HepG2 (cell line): ENCODE data around the gene LONP1. TPM values are rescaled to one million over a fixed set of nuclear protein-coding genes. Genes with fewer than 3 reads are reported as not detected.

Experiments
- AGO1 ChIP-seq: fragments of 200-400 bp; formaldehyde crosslinking; IDR thresholded peaks from 2 replicates; pipeline ENCODE4 v1.6.1; 2017; ENCODE audit warnings: mild to moderate bottlenecking, low read depth, low read length, moderate library complexity; ENCODE audit not compliant: poor library complexity, severe bottlenecking
- CEBPB ChIP-seq: IDR thresholded peaks from 2 replicates; pipeline ENCODE4 v1.6.1; 2011; ENCODE audit warnings: low read depth, low read length, improper control_type of control experiment, borderline replicate concordance
- FOXP1 ChIP-seq, 2 experiments: fragments of 450-650 bp in 1 of 2; IDR thresholded peaks; 2 replicates each; pipeline ENCODE4 v1.6.1; 2017 to 2018; ENCODE audit warnings: antibody characterized with exemption in 1 of 2
- HDAC1 ChIP-seq: sonication (generic); formaldehyde crosslinking; IDR thresholded peaks from 2 replicates; pipeline ENCODE4 v1.5.1; 2020; ENCODE audit warnings: mild to moderate bottlenecking, missing genetic modification reagents
- KLF16 ChIP-seq, 2 experiments: sonication (generic) in 1 of 2; formaldehyde crosslinking in 1 of 2; IDR thresholded peaks; 2 replicates each; pipeline versions ENCODE4 v1.6.1 to v1.8.0; 2016 to 2023; ENCODE audit warnings: missing genetic modification reagents in 2 of 2, missing compliant biosample characterization in 1 of 2
- NCOA2 ChIP-seq: sonication (generic); formaldehyde crosslinking; IDR thresholded peaks from 2 replicates; pipeline ENCODE4 v1.8.0; 2022; ENCODE audit warnings: inconsistent platforms
- NR2F6 ChIP-seq, 2 experiments: IDR thresholded peaks; 2 replicates each; pipeline ENCODE4 v1.6.1; 2016; ENCODE audit warnings: antibody characterized with exemption in 1 of 2, mild to moderate bottlenecking in 1 of 2
- PBX2 ChIP-seq: IDR thresholded peaks from 2 replicates; pipeline ENCODE4 v1.6.1; 2016; ENCODE audit warnings: control low read depth
- PBX3 ChIP-seq: sonication (generic); formaldehyde crosslinking; IDR thresholded peaks from 2 replicates; pipeline ENCODE4 v1.8.1; 2023; ENCODE audit warnings: missing genetic modification reagents, inconsistent platforms, borderline replicate concordance
- YEATS2 ChIP-seq: sonication (generic); formaldehyde crosslinking; IDR thresholded peaks from 2 replicates; pipeline ENCODE4 v1.4.0; 2020; ENCODE audit warnings: missing genetic modification reagents, borderline replicate concordance
- ZBTB37 ChIP-seq: sonication (generic); formaldehyde crosslinking; IDR thresholded peaks from 2 replicates; pipeline ENCODE4 v1.4.0; 2020; ENCODE audit warnings: mild to moderate bottlenecking, missing genetic modification reagents
- ZNF230 ChIP-seq: sonication (generic); formaldehyde crosslinking; IDR thresholded peaks from 2 replicates; pipeline ENCODE4 v1.4.0; 2020; ENCODE audit warnings: mild to moderate bottlenecking, missing genetic modification reagents
- ZNF234 ChIP-seq: sonication (generic); formaldehyde crosslinking; conservative IDR thresholded peaks from 2 replicates; pipeline ENCODE4 v1.5.1; 2020; ENCODE audit warnings: mild to moderate bottlenecking, missing genetic modification reagents
- ZNF3 ChIP-seq: IDR thresholded peaks from 2 replicates; pipeline ENCODE4 v1.7.0; 2017; ENCODE audit warnings: inconsistent platforms
- ZSCAN22 ChIP-seq: sonication (generic); formaldehyde crosslinking; IDR thresholded peaks from 2 replicates; pipeline ENCODE4 v1.4.0; 2020; ENCODE audit warnings: mild to moderate bottlenecking, missing genetic modification reagents
- polyA plus RNA-seq, 8 experiments: library from polyadenylated mRNA; depleted of rRNA in 3 of 8; stranded (reverse) in 7 of 8; unstranded in 1 of 8; fragments of >200 nt; fragmentation: Illumina TruSeq in 4 of 8; extraction: Trizol in 4 of 8; gene quantifications; 2 replicates each; pipeline versions ENCODE4 v1.2.1 to v1.2.3, GENCODE V29; 2011 to 2016; ENCODE audit warnings: low read depth in 4 of 8, missing spikeins in 1 of 8, mixed read lengths in 1 of 8; ENCODE audit not compliant: insufficient read depth in 1 of 8
- total RNA-seq, 5 experiments: library from RNA; depleted of rRNA; stranded (reverse); fragments of >200 nt; fragmentation: Illumina TruSeq; extraction: Trizol; gene quantifications; 2 replicates each; pipeline ENCODE4 v1.2.3, GENCODE V29; 2016; ENCODE audit warnings: low read depth in 1 of 5
- TF ChIP-seq, protein P1 (sequence below): IDR thresholded peaks from 2 replicates; pipeline ENCODE4 v1.6.1; 2016; ENCODE audit warnings: missing biosample characterization, missing genetic modification reagents, low read depth
- TF ChIP-seq, protein P2 (sequence below): IDR thresholded peaks from 2 replicates; pipeline ENCODE4 v1.4.0; 2020; ENCODE audit warnings: mild to moderate bottlenecking, missing genetic modification reagents

The LONP1 gene
- total and polyA plus RNA-seq, 2 of the 13 experiments (the other 11 are each of a cell fraction or from before 2014, with no cell fraction given): 59.5 to 76.8 TPM

DNA sequence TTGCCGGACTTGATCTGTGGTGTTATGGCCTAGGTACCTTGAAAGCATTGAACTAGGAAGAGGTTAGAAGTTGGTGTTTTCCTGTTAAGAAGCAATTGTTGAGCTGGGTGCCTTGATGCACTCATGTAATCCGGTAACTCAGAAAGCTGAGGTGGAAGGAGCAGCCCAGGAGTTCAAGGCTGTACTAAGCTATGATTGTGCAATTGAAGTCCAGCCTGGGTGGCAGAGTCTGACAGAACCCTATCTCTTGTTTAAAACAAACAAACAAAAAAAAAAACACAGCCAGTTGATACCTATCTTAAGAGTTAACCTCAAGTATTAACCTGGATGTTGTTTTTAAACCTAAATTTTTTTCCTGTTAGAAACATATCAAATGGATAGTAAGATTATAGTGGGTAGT, 77.7 kb downstream of the LONP1 start (continued):
- TF ChIP-seq AGO1 (no peak), FOXP1 (IDR thresholded peaks at IDR 0.05) (no peak), FOXP1 (CRISPR knock-in tag; IDR thresholded peaks at IDR 0.05) (peak; percentile 63), ZBTB37 (no peak), NR2F6 (IDR thresholded peaks at IDR 0.05) (no peak), NR2F6 (CRISPR knock-in tag; IDR thresholded peaks at IDR 0.05) (peak; percentile 43; the same call in 1 of the 2 replicates), KLF16 (CRISPR knock-in tag; IDR thresholded peaks at IDR 0.05) (no peak), NCOA2 (CRISPR knock-in tag) (0 out of 2 replicates have a peak, but pooled peaks have one; percentile 18), ZSCAN22 (CRISPR knock-in tag) (no peak), PBX3 (no peak), PBX2 (CRISPR knock-in tag) (no peak), HDAC1 (no peak), ZNF234 (no peak), ZNF3 (CRISPR knock-in tag) (no peak), YEATS2 (CRISPR knock-in tag) (no peak), ZNF230 (CRISPR knock-in tag) (no peak), CEBPB (peak; percentile 94)
- TF ChIP-seq, protein P1, sequence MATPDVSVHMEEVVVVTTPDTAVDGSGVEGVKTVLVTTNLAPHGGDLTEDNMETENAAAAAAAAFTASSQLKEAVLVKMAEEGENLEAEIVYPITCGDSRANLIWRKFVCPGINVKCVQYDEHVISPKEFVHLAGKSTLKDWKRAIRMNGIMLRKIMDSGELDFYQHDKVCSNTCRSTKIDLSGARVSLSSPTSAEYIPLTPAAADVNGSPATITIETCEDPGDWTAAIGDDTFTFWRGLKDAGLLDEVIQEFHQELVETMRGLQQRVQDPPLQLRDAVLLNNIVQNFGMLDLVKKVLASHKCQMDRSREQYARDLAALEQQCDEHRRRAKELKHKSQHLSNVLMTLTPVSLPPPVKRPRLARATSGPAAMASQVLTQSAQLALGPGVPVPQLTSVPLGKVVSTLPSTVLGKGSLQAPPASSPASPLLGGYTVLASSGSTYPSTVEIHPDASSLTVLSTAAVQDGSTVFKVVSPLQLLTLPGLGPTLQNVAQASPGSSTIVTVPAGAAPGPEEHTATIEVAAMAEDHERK (CRISPR knock-in tag): no peak
- TF ChIP-seq, protein P2, sequence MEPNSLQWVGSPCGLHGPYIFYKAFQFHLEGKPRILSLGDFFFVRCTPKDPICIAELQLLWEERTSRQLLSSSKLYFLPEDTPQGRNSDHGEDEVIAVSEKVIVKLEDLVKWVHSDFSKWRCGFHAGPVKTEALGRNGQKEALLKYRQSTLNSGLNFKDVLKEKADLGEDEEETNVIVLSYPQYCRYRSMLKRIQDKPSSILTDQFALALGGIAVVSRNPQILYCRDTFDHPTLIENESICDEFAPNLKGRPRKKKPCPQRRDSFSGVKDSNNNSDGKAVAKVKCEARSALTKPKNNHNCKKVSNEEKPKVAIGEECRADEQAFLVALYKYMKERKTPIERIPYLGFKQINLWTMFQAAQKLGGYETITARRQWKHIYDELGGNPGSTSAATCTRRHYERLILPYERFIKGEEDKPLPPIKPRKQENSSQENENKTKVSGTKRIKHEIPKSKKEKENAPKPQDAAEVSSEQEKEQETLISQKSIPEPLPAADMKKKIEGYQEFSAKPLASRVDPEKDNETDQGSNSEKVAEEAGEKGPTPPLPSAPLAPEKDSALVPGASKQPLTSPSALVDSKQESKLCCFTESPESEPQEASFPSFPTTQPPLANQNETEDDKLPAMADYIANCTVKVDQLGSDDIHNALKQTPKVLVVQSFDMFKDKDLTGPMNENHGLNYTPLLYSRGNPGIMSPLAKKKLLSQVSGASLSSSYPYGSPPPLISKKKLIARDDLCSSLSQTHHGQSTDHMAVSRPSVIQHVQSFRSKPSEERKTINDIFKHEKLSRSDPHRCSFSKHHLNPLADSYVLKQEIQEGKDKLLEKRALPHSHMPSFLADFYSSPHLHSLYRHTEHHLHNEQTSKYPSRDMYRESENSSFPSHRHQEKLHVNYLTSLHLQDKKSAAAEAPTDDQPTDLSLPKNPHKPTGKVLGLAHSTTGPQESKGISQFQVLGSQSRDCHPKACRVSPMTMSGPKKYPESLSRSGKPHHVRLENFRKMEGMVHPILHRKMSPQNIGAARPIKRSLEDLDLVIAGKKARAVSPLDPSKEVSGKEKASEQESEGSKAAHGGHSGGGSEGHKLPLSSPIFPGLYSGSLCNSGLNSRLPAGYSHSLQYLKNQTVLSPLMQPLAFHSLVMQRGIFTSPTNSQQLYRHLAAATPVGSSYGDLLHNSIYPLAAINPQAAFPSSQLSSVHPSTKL (CRISPR knock-in tag): peak; percentile 52; the same call in 1 of the 2 replicates
